Mucosa of descending colon (tissue), 3 donors: ENCODE data around the gene IL1RL1. TPM values are rescaled to one million over a fixed set of nuclear protein-coding genes. Genes with fewer than 3 reads are reported as not detected.
A peak's percentile ranks its signal among the peaks of the same experiment; 100 is the strongest.

Source experiments
- ATAC-seq: fragments of 200-7000 bp; cut with Tn5 transposase; one replicate; pipeline ENCODE4 v1.9.1; 2020; ENCODE audit warnings: mild to moderate bottlenecking, moderate library complexity
- DNase-seq, 3 donors: peaks; one replicate each; pipeline ENCODE4 v3.0.0-alpha.2; 2020
- H3K36me3 ChIP-seq: fragments of 200-600 bp; one replicate; pipeline ENCODE4 v1.8.0; 2021; ENCODE audit warnings: low read depth, mild to moderate bottlenecking
- H3K4me1 ChIP-seq: fragments of 200-600 bp; one replicate; pipeline ENCODE4 v1.8.0; 2021; ENCODE audit warnings: low read depth, mild to moderate bottlenecking
- H3K4me3 ChIP-seq: fragments of 200-600 bp; one replicate; pipeline ENCODE4 v1.8.0; 2021; ENCODE audit warnings: mild to moderate bottlenecking
- H3K9me3 ChIP-seq: fragments of 200-600 bp; one replicate; pipeline ENCODE4 v1.8.0; 2021; ENCODE audit warnings: mild to moderate bottlenecking
- CTCF ChIP-seq: fragments of 200-600 bp; IDR thresholded peaks from one replicate; pipeline ENCODE4 v1.8.0; 2022; ENCODE audit warnings: antibody characterized with exemption, mild to moderate bottlenecking
- intact Hi-C, 2 donors: fragments of 100-400 bp; cut with DNase I in 1 of 2; cut with micrococcal nuclease in 1 of 2; formaldehyde crosslinking; loops; one replicate each; pipeline versions ENCODE4 v1.11.0 to v1.11.1; 2022; cut with DNase I, micrococcal nuclease
- total RNA-seq, 3 donors: library from RNA; stranded (reverse); fragmentation: NEBNext Ultra II Directional in 2 of 3; extraction: Animal tissue kit (Norgen Biotek cat#: 25700) in 2 of 3; gene quantifications; one replicate each; pipeline versions ENCODE4 v1.2.1 to v1.2.4, GENCODE V29; 2021 to 2023
- donor health status: DM: no; HTN: no; CAD: no; lungs with moderate emphysema.
- donor health status: DM: no; HTN: no; CAD: no.
- donor health status: DM: no; HTN: yes; CAD: no.

The IL1RL1 gene
- total RNA-seq, 3 donors from 2014 or later, result 0.93 to 7.1 (median 5.9) TPM

- no peak for TF ChIP-seq CTCF
- intact Hi-C loops, result no loop called here
- DNase-seq (no peak), ATAC-seq (peak; percentile 46)
- Histone ChIP-seq H3K36me3 (no peaks in the 10 kb centered on the region), H3K4me3 (no peak overlapping the region), H3K4me1 (no peaks in the 10 kb centered on the region), H3K9me3 (peaks cover 10% of the 10 kb centered on the region)
These were observed 55.2 kb downstream of the IL1RL1 start for GRCh38 chr2:102366406-102367112.

GRCh38 chr2:102367331-102367971 is 56.1 kb downstream of the IL1RL1 start:
- DNase-seq (no peak), ATAC-seq (peak; percentile 72)
- Histone ChIP-seq H3K9me3 (peaks cover 10% of the 10 kb centered on the region), H3K4me1 (no peaks in the 10 kb centered on the region), H3K4me3 (no peak overlapping the region), H3K36me3 (no peaks in the 10 kb centered on the region)
- no peak for TF ChIP-seq CTCF
- intact Hi-C loops, result no loop called here

DNA sequence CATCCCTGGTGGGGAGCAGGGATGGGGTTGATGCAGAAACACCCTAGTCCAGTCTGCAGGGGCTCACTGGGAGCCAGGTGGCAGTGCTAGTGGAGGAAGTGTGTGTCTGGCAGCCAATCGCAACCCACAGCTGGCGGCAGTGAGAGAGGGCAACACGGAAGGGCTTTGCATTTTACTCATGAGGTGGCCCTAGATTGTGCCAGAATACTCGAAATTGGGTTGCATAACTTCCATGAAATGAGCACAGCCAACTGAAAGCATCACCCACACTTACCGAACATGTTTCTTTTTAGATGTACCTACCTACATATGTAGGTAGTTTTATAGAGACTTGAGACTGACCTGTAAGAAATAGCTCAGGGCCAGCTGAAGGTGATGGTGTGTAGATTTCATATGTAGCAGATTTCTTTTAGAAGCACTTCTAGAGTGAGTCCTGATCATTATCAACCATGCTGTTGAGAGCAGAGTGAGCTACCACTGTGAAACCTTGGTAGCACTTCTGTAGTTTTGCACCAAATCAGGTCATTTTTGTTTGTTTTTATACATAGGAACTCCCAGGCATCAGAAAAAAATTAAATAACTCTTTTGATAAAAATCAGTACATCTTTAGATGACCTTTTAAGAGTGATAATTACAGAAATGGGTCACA is 57.2 kb downstream of the IL1RL1 start:
- no peak for TF ChIP-seq CTCF
- intact Hi-C loops, result no loop called here
- Histone ChIP-seq H3K4me3 (no peak overlapping the region), H3K36me3 (no peaks in the 10 kb centered on the region), H3K4me1 (no peaks in the 10 kb centered on the region), H3K9me3 (peaks cover 10% of the 10 kb centered on the region)
- ATAC-seq, result peak; percentile 45
- DNase-seq, result no peak

GRCh38 chr2:102369866-102370265 is 58.5 kb downstream of the IL1RL1 start:
- intact Hi-C loops, result no loop called here
- no peak for DNase-seq
- Histone ChIP-seq H3K4me3 (no peak overlapping the region), H3K4me1 (no peaks in the 10 kb centered on the region), H3K9me3 (peaks cover 10% of the 10 kb centered on the region), H3K36me3 (no peaks in the 10 kb centered on the region)
- no peak for ATAC-seq
- no peak for TF ChIP-seq CTCF

- Histone ChIP-seq H3K4me1 (no peaks in the 10 kb centered on the region), H3K9me3 (no peaks in the 10 kb centered on the region), H3K4me3 (no peak overlapping the region), H3K36me3 (no peaks in the 10 kb centered on the region)
- no peak for TF ChIP-seq CTCF
- DNase-seq (no peak), ATAC-seq (no peak)
- intact Hi-C loops, result no loop called here
These were observed 64.8 kb downstream of the IL1RL1 start for GRCh38 chr2:102376052-102376591.
